ENCODE results near the gene NRN1L. TPM values are rescaled to one million over a fixed set of nuclear protein-coding genes. Genes with fewer than 3 reads are reported as not detected.

Gene NRN1L
- total RNA-seq, 1 experiment from 2014 or later: 1.4 TPM

DNA sequence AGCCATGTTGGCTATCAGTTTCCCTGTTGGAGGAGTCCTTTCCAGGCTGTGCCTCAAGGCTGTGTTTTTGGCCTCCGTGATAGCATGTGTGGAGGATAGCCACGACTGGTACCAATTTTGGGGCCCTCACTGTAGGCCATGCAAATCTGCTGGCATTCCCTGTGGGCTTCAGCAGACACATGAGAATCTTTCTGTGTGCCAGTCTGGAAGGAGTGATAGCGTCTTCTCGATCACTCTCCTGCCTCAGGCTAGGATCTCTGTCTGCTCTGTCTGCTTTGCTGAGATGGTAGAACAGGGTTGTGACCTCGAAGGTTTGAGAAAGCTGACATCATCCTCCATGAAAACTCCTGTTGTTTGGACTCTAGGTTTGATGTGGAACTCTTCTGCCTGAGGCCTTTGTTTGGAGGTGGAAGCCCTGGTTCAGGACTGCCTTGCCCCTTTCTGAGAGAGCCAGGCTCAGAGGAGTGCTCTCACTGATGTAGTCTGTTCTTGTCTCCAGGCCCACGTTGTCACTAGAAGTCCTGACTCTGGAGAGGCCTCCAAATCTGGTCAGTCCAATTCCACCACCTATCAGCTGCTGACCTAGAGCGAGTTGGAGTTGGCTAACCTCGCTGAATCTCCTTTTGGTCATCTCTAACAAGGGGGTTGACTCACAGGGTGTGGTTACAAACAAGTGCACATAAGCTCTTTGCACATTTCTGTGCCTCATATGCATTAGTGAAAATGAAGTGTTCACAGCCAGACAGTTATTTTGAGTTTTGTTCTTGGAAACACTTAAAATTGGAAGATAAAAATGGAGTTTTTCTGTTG lies 23.9 kb upstream of the NRN1L start:
- Histone ChIP-seq H4K20me1 (ENCODE audit: insufficient read depth) (peaks cover 9% of the 10 kb centered on the region; the same call in 1 of the 2 replicates), H3K36me3 (ENCODE audit: control insufficient read depth in 1 of 2, insufficient read depth in 2 of 2, low read length in 2 of 2) (peaks cover under 1 to 23% of the 10 kb centered on the region in 2 experiments; a peak in 1 of 4 replicates), H3K4me2 (ENCODE audit: low read length) (peak overlapping the region; percentile 30), H3K79me2 (ENCODE audit: insufficient read depth, low read length) (peaks cover 93% of the 10 kb centered on the region), H3K9me3 (ENCODE audit: control insufficient read depth in 1 of 2, insufficient read depth in 1 of 2, low read depth in 1 of 2, low read length in 2 of 2) (no peaks in the 10 kb centered on the region), H3K27me3 (ENCODE audit: insufficient read depth, low read length) (no peaks in the 10 kb centered on the region), H2AFZ (ENCODE audit: low read depth, low read length, poor library complexity, severe bottlenecking) (no peak overlapping the region), H3K27ac (ENCODE audit: low read depth, low read length) (no peak overlapping the region), H3K4me1 (ENCODE audit: control insufficient read depth in 1 of 2, insufficient read depth in 2 of 2, low read length in 2 of 2) (peaks cover 17 to 69% of the 10 kb centered on the region in 2 experiments; a peak in 3 of 4 replicates), H3K9ac (ENCODE audit: low read length) (no peak overlapping the region), H3K4me3 (replicated peaks in 1 of 2; ENCODE audit: low read depth in 1 of 2, low read length in 2 of 2) (no peak overlapping the region), H3K9me2 (ENCODE audit: insufficient read depth) (no peaks in the 10 kb centered on the region)
- intact Hi-C loops (cut with micrococcal nuclease): no loop called here
- ChIA-PET POLR2A (no interaction called here), RAD21 (ENCODE audit: low non-redundant PET in 1 of 2, low total read pairs in 2 of 2, uncharacterized antibody in 2 of 2, unreplicated experiment in 2 of 2) (no interaction called here), CTCF (no interaction called here)
- DNase-seq (ENCODE audit: low read depth, low spot score): no peak
- BruUV-seq (replicated peaks): no TSS peak
- TF ChIP-seq EGR1 (IDR thresholded peaks at IDR 0.05; ENCODE audit: low read depth) (no peak), FOSL1 (IDR thresholded peaks at IDR 0.05; ENCODE audit: low read depth) (0 out of 2 replicates have a peak, but pooled peaks have one; percentile 27)
- no peak for ATAC-seq

- Histone ChIP-seq H3K27me3 (ENCODE audit: insufficient read depth, low read length) (no peaks in the 10 kb centered on the region), H3K9me2 (ENCODE audit: insufficient read depth) (no peaks in the 10 kb centered on the region), H3K79me2 (ENCODE audit: insufficient read depth, low read length) (peaks cover 92% of the 10 kb centered on the region), H3K4me3 (replicated peaks in 1 of 2; ENCODE audit: low read depth in 1 of 2, low read length in 2 of 2) (no peak overlapping the region), H3K36me3 (ENCODE audit: control insufficient read depth in 1 of 2, insufficient read depth in 2 of 2, low read length in 2 of 2) (peaks cover 6 to 31% of the 10 kb centered on the region in 2 experiments; a peak in 3 of 4 replicates), H4K20me1 (ENCODE audit: insufficient read depth) (peaks cover 9% of the 10 kb centered on the region; the same call in 1 of the 2 replicates), H3K9me3 (ENCODE audit: control insufficient read depth in 1 of 2, insufficient read depth in 1 of 2, low read depth in 1 of 2, low read length in 2 of 2) (no peaks in the 10 kb centered on the region), H3K27ac (ENCODE audit: low read depth, low read length) (no peak overlapping the region), H3K4me2 (ENCODE audit: low read length) (no peak overlapping the region; the same call in 1 of the 2 replicates), H3K9ac (ENCODE audit: low read length) (no peak overlapping the region), H3K4me1 (ENCODE audit: control insufficient read depth in 1 of 2, insufficient read depth in 2 of 2, low read length in 2 of 2) (peaks cover 15 to 65% of the 10 kb centered on the region in 2 experiments; a peak in 3 of 4 replicates), H2AFZ (ENCODE audit: low read depth, low read length, poor library complexity, severe bottlenecking) (no peak overlapping the region)
- RAD21 ChIA-PET (ENCODE audit: low non-redundant PET in 1 of 2, low total read pairs in 2 of 2, uncharacterized antibody in 2 of 2, unreplicated experiment in 2 of 2): no interaction called here
- CTCF ChIA-PET: interaction anchor here (0.8 kb wide), 1 partner anchor 341 kb away, joined by 4 read pairs; no protein-coding TSS in a partner anchor
- POLR2A ChIA-PET: no interaction called here
- intact Hi-C loops (cut with micrococcal nuclease): no loop called here
- no TSS peak for BruUV-seq (replicated peaks)
- DNase-seq (ENCODE audit: low read depth, low spot score): no peak
- no peak for ATAC-seq
- TF ChIP-seq ZNF274 (IDR thresholded peaks at IDR 0.05; ENCODE audit: low read depth, low read length): no peak
- no peak for TF ChIP-seq POLR2A (IDR thresholded peaks at IDR 0.05; ENCODE audit: borderline replicate concordance, extremely low read depth, insufficient read depth, insufficient read length)
- no peak for TF ChIP-seq CEBPB (IDR thresholded peaks at IDR 0.05; ENCODE audit: low read depth)
- TF ChIP-seq SRF (IDR thresholded peaks at IDR 0.05; ENCODE audit: low read depth): no peak
- TF ChIP-seq REST (IDR thresholded peaks at IDR 0.05; ENCODE audit: low read depth): no peak
- TF ChIP-seq SP1 (IDR thresholded peaks at IDR 0.05; ENCODE audit: low read depth): no peak
- TF ChIP-seq TCF7L2 (IDR thresholded peaks at IDR 0.05; ENCODE audit: borderline replicate concordance, extremely low read depth, insufficient read depth, insufficient read length): no peak
- TF ChIP-seq, protein P1, sequence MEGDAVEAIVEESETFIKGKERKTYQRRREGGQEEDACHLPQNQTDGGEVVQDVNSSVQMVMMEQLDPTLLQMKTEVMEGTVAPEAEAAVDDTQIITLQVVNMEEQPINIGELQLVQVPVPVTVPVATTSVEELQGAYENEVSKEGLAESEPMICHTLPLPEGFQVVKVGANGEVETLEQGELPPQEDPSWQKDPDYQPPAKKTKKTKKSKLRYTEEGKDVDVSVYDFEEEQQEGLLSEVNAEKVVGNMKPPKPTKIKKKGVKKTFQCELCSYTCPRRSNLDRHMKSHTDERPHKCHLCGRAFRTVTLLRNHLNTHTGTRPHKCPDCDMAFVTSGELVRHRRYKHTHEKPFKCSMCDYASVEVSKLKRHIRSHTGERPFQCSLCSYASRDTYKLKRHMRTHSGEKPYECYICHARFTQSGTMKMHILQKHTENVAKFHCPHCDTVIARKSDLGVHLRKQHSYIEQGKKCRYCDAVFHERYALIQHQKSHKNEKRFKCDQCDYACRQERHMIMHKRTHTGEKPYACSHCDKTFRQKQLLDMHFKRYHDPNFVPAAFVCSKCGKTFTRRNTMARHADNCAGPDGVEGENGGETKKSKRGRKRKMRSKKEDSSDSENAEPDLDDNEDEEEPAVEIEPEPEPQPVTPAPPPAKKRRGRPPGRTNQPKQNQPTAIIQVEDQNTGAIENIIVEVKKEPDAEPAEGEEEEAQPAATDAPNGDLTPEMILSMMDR (IDR thresholded peaks at IDR 0.05 in 2 of 3, conservative IDR thresholded peaks at IDR 0.05 in 1 of 3; ENCODE audit: borderline replicate concordance in 1 of 3, insufficient read depth in 1 of 3, low read depth in 2 of 3, low read length in 2 of 3): no peak
- TF ChIP-seq FOSL1 (IDR thresholded peaks at IDR 0.05; ENCODE audit: low read depth): no peak
- TF ChIP-seq POLR2AphosphoS5 (IDR thresholded peaks at IDR 0.05; ENCODE audit: low read depth, low read length): no peak
- no peak for TF ChIP-seq RAD21 (IDR thresholded peaks at IDR 0.05; ENCODE audit: low read depth)
- TF ChIP-seq EZH2 (IDR thresholded peaks at IDR 0.05): no peak
- TF ChIP-seq JUND (IDR thresholded peaks at IDR 0.05): no peak
Measured at GRCh38 chr16:67861877-67862276, 22.8 kb upstream of the NRN1L start.

Measured in HCT116 (cell line).